Mesothelial cell of epicardium (in vitro differentiated cells): ENCODE measurements around the gene TSHB. TPM values are rescaled to one million over a fixed set of nuclear protein-coding genes. Genes with fewer than 3 reads are reported as not detected.

Source experiments
- DNase-seq, 2 experiments: peaks; one replicate each; pipeline ENCODE4 v3.0.0; 2021; ENCODE audit warnings: low spot score in 2 of 2; ENCODE audit not compliant: unreplicated experiment in 2 of 2
- H3K27ac Mint-ChIP-seq: 2 replicates; pipeline ENCODE4 v1.8.0; 2021; ENCODE audit warnings: mixed read lengths
- H3K27me3 Mint-ChIP-seq: 2 replicates; pipeline ENCODE4 v1.8.0; 2021; ENCODE audit warnings: low read depth, mixed read lengths
- H3K36me3 Mint-ChIP-seq: 2 replicates; pipeline ENCODE4 v1.8.0; 2021; ENCODE audit warnings: mixed read lengths
- H3K4me1 Mint-ChIP-seq: 2 replicates; pipeline ENCODE4 v1.8.0; 2021; ENCODE audit warnings: mixed read lengths
- H3K4me3 Mint-ChIP-seq: 2 replicates; pipeline ENCODE4 v1.8.0; 2021; ENCODE audit warnings: mild to moderate bottlenecking, moderate library complexity, mixed read lengths
- H3K9me3 Mint-ChIP-seq: 2 replicates; pipeline ENCODE4 v1.8.0; 2021; ENCODE audit warnings: mixed read lengths
- total RNA-seq: library from RNA; stranded (reverse); gene quantifications from 3 replicates; pipeline ENCODE4 v1.2.1, GENCODE V29; 2021
- TF ChIP-seq, protein P1 (sequence below): fragments of 200-600 bp; sonication (generic); IDR thresholded peaks from one replicate; pipeline ENCODE4 v1.5.0; 2021; ENCODE audit warnings: antibody characterized with exemption; ENCODE audit not compliant: unreplicated experiment

Gene TSHB
- total RNA-seq, 1 donor from 2014 or later: not detected

GRCh38 chr1:115041654-115042053 lies 12.0 kb downstream of the TSHB start:
- peaks cover 7% of the 10 kb centered on the region for H3K27me3 Mint-ChIP-seq
- H3K36me3 Mint-ChIP-seq: peaks cover 3% of the 10 kb centered on the region
- DNase-seq: no peak
- TF ChIP-seq, protein P1, sequence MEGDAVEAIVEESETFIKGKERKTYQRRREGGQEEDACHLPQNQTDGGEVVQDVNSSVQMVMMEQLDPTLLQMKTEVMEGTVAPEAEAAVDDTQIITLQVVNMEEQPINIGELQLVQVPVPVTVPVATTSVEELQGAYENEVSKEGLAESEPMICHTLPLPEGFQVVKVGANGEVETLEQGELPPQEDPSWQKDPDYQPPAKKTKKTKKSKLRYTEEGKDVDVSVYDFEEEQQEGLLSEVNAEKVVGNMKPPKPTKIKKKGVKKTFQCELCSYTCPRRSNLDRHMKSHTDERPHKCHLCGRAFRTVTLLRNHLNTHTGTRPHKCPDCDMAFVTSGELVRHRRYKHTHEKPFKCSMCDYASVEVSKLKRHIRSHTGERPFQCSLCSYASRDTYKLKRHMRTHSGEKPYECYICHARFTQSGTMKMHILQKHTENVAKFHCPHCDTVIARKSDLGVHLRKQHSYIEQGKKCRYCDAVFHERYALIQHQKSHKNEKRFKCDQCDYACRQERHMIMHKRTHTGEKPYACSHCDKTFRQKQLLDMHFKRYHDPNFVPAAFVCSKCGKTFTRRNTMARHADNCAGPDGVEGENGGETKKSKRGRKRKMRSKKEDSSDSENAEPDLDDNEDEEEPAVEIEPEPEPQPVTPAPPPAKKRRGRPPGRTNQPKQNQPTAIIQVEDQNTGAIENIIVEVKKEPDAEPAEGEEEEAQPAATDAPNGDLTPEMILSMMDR: no peak
- no peaks in the 10 kb centered on the region for H3K4me1 Mint-ChIP-seq
- peaks cover 14% of the 10 kb centered on the region for H3K9me3 Mint-ChIP-seq
- no peak overlapping the region for H3K27ac Mint-ChIP-seq
- H3K4me3 Mint-ChIP-seq: no peak overlapping the region

DNA sequence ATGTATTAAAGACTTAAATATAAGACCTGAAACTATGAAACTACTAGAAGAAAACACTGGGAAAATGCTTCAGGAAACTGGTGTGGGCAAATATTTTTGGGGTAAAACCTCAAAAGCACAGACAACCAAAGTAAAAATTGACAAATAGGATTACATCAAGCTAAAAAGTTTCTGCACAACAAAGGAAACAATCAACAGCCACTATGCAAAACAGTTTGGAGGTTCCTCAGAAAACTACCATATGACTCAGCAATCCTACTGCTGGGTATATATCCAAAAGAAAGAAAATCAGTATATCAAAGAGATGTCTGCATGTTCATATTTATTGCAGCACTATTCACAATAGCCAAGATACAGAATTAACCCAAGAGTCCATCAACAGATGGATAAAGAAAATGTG lies 17.1 kb downstream of the TSHB start:
- H3K9me3 Mint-ChIP-seq: peaks cover 20% of the 10 kb centered on the region
- H3K4me1 Mint-ChIP-seq: no peaks in the 10 kb centered on the region
- H3K27ac Mint-ChIP-seq: no peak overlapping the region
- peaks cover 5% of the 10 kb centered on the region for H3K36me3 Mint-ChIP-seq
- no peak for DNase-seq
- H3K4me3 Mint-ChIP-seq: no peak overlapping the region
- TF ChIP-seq, protein P1: no peak
- peaks cover 2% of the 10 kb centered on the region for H3K27me3 Mint-ChIP-seq

GRCh38 chr1:115051850-115052249 lies 22.2 kb downstream of the TSHB start:
- Mint-ChIP-seq H3K27ac (no peak overlapping the region), H3K9me3 (peaks cover 4% of the 10 kb centered on the region), H3K4me1 (peaks cover 2% of the 10 kb centered on the region), H3K36me3 (peaks cover 2% of the 10 kb centered on the region), H3K4me3 (no peak overlapping the region), H3K27me3 (peaks cover 2% of the 10 kb centered on the region)
- DNase-seq: no peak
- TF ChIP-seq, protein P1: no peak

DNA sequence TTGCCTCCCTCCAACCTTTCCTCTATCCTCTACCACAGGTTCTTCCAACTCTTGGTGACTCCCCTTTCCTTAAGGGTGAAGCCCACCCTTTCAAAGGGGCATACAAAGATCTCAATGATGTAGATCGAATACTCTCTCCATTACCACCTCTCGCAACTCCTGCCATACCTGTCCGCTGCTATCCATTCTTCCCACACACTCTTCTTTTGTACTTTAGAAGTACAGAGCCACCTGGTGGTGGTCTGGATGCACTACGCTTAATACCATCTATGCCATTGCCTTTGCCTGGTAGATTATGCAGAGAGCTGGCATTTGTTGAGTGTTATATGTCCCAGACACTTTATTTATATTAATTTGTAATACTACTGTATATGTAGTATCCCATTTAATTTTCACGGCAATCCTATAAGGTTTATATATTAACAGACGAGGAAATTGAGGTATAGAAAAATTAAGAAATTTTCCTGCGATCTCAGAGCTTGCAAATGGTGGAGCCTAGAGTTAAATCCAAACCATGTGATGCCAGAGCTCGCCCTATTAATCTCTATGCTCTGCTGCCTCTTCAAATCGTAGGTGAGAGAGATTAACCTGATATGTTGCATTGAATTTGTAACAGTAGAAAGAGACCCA lies 22.9 kb downstream of the TSHB start:
- peaks cover 2% of the 10 kb centered on the region for H3K36me3 Mint-ChIP-seq
- DNase-seq: no peak
- no peak overlapping the region for H3K27ac Mint-ChIP-seq
- no peaks in the 10 kb centered on the region for H3K9me3 Mint-ChIP-seq
- peaks cover 2% of the 10 kb centered on the region for H3K27me3 Mint-ChIP-seq
- TF ChIP-seq, protein P1: peak; percentile 86
- no peak overlapping the region for H3K4me3 Mint-ChIP-seq
- H3K4me1 Mint-ChIP-seq: peaks cover 2% of the 10 kb centered on the region

DNA sequence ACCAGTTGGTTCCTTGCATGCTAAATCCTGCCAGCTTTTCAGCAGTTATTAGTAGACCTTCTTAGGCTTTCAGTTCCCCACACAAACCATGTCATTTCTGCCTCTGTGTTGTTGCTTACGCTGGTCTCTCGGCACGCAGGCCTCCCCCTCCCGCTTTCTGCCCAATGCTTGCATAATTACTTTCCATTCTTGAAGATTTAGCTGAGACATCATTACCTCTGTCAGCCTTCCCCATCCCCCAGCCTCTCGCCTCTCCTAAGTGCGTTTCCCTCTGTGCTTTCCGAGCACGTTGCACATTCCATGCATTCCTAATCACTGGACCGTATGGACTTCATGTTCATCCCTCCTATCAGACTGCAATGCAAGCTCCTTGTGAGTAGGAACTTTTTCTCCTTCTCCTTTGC lies 26.8 kb downstream of the TSHB start:
- TF ChIP-seq, protein P1: no peak
- peaks cover 3% of the 10 kb centered on the region for H3K4me1 Mint-ChIP-seq

More for the DNA sequence above, 26.8 kb downstream of the TSHB start:
- Mint-ChIP-seq H3K9me3 (no peaks in the 10 kb centered on the region), H3K27me3 (peaks cover 2% of the 10 kb centered on the region), H3K36me3 (no peaks in the 10 kb centered on the region), H3K4me3 (no peak overlapping the region), H3K27ac (no peak overlapping the region)
- DNase-seq: peak; percentile 34 to 59
